BE2C (cell line): ENCODE results near the gene ANKRD40.

ENCODE experiments used
- DNase-seq: peaks from one replicate; pipeline ENCODE4 v3.0.0-alpha.2; 2020
- H3K27me3 ChIP-seq: fragments of 250-450 bp; sonication (Bioruptor Pico); 2 replicates; pipeline ENCODE4 v1.5.1; 2020; ENCODE audit warnings: mild to moderate bottlenecking
- H3K36me3 ChIP-seq: fragments of 250-450 bp; sonication (Bioruptor Pico); 2 replicates; pipeline ENCODE4 v1.5.1; 2020; ENCODE audit warnings: mild to moderate bottlenecking
- H3K4me1 ChIP-seq: fragments of 250-450 bp; sonication (Bioruptor Pico); 2 replicates; pipeline ENCODE4 v1.5.1; 2020
- H3K4me3 ChIP-seq: 2 replicates; pipeline ENCODE4 v1.5.1; 2011; ENCODE audit warnings: low read depth, low read length
- H3K9me3 ChIP-seq: fragments of 250-450 bp; sonication (Bioruptor Pico); 2 replicates; pipeline ENCODE4 v1.5.1; 2020
- CTCF ChIP-seq: IDR thresholded peaks from 2 replicates; pipeline ENCODE4 v1.5.1; 2012; ENCODE audit warnings: mild to moderate bottlenecking, low read depth, low read length

The ANKRD40 gene

GRCh38 chr17:50699410-50699809 is 8.3 kb downstream of the ANKRD40 start:
- H3K36me3 ChIP-seq: peaks cover 74% of the 10 kb centered on the region
- TF ChIP-seq CTCF: no peak

GRCh38 chr17:50697663-50698272 is 9.9 kb downstream of the ANKRD40 start:
- peak; percentile 18; the same call in 1 of the 2 replicates for TF ChIP-seq CTCF
- Histone ChIP-seq H3K36me3 (peaks cover 75% of the 10 kb centered on the region), H3K4me3 (no peak overlapping the region), H3K9me3 (no peaks in the 10 kb centered on the region), H3K4me1 (peaks cover 1% of the 10 kb centered on the region), H3K27me3 (no peaks in the 10 kb centered on the region)
- no peak for DNase-seq

More at GRCh38 chr17:50699410-50699809, 8.3 kb downstream of the ANKRD40 start:
- Histone ChIP-seq H3K4me1 (no peaks in the 10 kb centered on the region; the same call in 1 of the 2 replicates), H3K27me3 (no peaks in the 10 kb centered on the region), H3K9me3 (no peaks in the 10 kb centered on the region), H3K4me3 (no peak overlapping the region)
- DNase-seq: no peak

- peaks cover 74% of the 10 kb centered on the region for H3K36me3 ChIP-seq
- no peak for DNase-seq
- TF ChIP-seq CTCF: no peak
- no peak overlapping the region for H3K4me3 ChIP-seq
- H3K4me1 ChIP-seq: peaks cover 5% of the 10 kb centered on the region
- no peaks in the 10 kb centered on the region for H3K27me3 ChIP-seq
- no peaks in the 10 kb centered on the region for H3K9me3 ChIP-seq
Observed at GRCh38 chr17:50697062-50697461, 10.7 kb downstream of the ANKRD40 start.

DNA sequence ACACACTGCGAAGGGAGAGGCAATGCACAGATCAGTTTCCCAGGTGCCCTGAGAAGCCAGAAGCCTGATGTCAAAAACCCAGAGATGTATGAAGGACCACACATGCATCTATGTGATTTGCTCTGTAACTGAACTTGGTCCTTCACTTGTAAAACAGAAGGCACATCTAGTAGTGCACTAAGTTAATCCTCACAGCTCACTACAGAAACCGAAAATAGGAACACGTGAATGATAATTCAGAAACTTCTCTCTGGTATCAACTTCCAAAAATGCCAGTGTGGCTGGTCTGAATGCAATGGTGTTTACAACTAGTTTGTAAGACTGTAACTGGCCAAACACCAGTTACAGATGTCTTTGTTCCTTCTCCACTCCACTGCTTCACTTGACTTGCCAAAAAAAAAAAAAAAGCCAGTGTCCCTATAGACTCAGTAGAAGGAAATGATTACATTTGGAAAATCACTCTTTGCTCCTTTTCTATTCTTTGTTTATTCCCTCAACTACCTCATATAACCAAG is 11.3 kb downstream of the ANKRD40 start:
- no peak overlapping the region for H3K4me3 ChIP-seq
- no peak for TF ChIP-seq CTCF
- DNase-seq: no peak
- H3K36me3 ChIP-seq: peaks cover 76% of the 10 kb centered on the region
- peaks cover 5% of the 10 kb centered on the region for H3K4me1 ChIP-seq
- H3K27me3 ChIP-seq: no peaks in the 10 kb centered on the region
- no peaks in the 10 kb centered on the region for H3K9me3 ChIP-seq

DNA sequence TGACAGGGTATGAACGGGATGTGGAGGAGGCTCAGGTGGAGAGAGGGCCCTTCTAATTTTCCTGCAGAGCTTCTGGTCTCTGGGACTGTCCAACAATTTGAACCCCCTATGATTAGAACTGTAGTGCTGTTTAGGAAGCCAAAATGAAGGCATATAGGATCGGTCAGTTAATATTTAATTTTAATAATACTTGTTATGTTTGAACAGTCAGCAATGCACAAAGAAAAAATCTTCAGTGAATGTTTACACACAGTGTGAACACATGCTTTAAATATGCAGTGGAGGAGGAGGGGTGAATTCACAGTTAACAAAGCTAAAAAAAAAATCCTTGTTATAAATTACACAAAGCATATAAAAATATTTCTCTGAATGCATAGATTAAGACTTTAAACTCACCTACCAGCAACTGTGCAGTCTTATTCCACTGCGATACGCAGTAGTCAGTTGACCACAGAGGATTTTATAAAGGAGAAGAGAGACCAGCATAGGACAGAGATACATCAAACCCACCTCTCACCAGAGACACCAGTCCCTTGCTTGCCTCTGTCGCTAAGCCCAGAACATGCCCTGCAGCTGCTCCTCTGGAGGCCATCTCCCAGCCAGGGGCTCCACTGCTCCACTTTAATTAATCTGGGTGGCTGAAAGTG is 14.6 kb downstream of the ANKRD40 start:
- DNase-seq: no peak
- Histone ChIP-seq H3K4me3 (no peak overlapping the region), H3K9me3 (no peaks in the 10 kb centered on the region), H3K4me1 (peaks cover 27% of the 10 kb centered on the region), H3K36me3 (peaks cover 58% of the 10 kb centered on the region), H3K27me3 (no peaks in the 10 kb centered on the region)
- TF ChIP-seq CTCF: no peak

- H3K4me3 ChIP-seq: no peak overlapping the region
- no peaks in the 10 kb centered on the region for H3K27me3 ChIP-seq
- H3K36me3 ChIP-seq: peaks cover 52% of the 10 kb centered on the region
- TF ChIP-seq CTCF: no peak
- no peaks in the 10 kb centered on the region for H3K9me3 ChIP-seq
- peaks cover 27% of the 10 kb centered on the region for H3K4me1 ChIP-seq
- no peak for DNase-seq
Observed at GRCh38 chr17:50692448-50693035, 15.2 kb downstream of the ANKRD40 start.
